GM18868 (cell line): ENCODE measurements around the gene LRRC1.

ENCODE experiments used
- ATAC-seq: cut with Tn5 transposase; IDR thresholded peaks from one replicate; pipeline ENCODE4 v1.9.1; 2021; ENCODE audit warnings: mild to moderate bottlenecking, moderate library complexity; ENCODE audit not compliant: unreplicated experiment

LRRC1 gene

DNA sequence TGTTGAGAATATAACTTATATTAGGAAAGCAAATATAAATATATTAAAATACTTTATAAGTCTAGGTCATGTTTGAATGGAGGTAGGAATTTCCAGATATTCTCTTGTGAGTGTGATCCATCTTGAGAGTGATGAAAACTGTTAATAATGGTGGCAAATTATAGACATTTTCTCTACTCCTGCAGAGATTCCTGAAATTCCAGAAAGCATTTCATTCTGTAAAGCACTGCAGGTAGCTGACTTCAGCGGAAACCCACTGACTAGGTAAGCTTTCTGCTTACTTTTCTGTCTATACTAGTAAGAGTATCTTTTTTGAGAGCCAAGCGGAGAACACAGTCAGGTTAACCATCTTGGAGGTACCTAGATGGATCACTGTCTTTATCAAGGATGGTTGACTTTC, 84.0 kb downstream of the LRRC1 start:
- ATAC-seq, result no peak

DNA sequence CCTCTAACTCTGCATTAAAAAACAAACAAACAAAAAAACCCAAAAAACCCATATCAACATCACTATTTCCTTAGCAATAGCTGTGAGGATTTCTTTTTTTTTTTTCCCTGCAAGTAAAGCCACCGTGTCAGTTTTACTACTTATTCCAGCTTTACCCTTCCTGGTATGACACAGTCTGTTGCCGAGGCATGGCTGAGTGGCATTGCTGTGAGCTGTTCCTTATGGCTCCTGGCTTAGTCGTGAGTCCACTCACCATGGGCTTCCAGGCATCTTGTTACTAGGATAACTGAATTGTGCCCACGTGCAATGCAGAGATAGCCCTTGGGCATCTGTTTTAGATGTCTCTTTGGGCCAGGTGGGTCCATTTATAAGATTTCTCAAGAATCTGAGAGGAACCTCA, 84.8 kb downstream of the LRRC1 start:
- no peak for ATAC-seq

DNA sequence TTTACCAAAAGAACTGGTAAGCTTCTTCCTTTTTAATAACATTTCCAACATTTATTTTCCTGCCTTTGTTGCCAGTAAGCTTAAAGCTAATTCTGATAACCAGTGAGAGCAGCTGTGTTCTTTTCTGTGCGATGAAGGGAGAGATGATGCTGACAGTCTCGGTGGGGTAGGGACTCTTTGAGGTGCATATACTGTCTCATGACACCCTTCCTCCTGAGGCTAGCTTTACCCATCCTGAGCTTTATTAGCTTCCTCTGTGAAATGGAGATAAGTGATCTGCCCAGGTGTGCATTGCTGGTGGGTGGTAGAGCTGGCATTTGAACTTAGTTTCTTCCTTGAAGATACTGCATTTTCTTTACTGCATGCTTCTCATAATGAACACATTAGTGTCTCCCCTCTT, 92.5 kb downstream of the LRRC1 start:
- ATAC-seq, result no peak

DNA sequence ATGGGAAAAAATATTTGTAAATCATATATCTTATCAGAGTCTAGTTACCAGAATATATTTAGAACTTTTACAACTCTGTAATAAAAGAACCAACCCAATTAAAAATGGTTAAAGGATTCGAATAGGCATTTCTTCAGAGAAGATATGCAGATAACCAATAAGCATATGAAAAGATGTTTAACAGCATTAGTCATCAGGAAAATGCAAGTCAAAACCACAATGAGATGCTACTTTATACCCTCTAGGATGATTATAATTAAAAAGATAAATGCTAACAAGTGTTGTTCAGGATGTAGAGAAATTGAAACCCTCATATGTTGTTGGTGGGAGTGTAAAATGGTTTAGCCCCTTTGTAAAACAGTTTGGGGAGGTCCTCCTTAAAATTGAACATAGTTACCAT, 94.1 kb downstream of the LRRC1 start:
- no peak for ATAC-seq

DNA sequence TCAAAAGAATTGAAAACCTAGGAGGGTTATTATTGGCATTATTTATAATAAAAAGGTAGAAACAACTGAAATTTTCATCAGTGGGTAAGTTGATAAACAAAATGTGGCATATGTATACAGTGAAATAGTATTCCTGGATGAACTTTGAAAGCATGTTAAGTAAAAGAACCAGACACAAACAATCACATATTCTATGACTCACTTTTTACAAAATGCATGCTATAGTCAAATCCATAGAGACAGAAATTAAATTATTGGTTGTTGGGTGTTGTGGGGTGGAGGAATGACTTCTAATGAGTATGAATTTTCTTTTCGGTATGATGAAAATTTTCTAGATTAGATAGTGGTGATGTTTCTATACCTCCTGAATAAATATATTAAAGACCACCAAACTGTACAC, 94.6 kb downstream of the LRRC1 start:
- no peak for ATAC-seq

DNA sequence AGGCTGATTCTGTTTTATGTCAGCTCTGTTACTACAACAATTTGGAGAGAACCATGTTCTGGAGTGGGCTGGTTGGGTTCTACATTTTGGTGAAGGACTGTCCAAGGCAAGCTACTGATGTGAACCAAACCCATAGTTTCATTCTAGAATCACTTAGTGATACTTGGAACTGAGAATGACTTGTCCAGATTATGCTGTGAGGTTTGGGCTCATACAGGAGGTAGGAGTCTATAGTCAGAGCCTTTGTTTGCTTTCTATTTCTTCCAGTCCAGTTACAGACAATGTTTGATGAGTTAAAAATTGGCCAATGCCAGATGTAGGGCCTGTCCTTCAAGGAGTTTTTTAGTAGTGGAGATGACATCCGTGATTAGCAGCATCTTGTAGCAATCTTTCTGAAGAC, 97.9 kb downstream of the LRRC1 start:
- no peak for ATAC-seq

DNA sequence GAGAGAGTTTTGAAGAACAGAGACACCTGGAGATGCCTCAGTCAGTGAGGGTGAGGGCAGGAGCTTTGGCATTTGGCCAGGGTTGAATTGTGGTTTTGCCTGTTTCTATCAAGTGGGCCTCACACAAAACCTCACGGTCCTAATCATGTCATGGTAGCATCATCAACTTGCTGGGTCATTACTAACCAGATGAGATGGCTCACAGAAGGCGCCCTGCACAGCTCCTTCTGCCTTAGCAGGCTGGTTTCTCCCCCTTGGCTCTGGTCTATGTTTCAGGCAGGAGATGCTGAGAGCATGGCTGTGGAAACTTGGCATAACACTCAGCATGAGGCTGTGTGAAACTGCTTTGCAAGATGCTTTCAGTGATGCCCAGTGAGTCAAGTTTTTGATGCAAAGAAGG, 99.3 kb downstream of the LRRC1 start:
- peak; percentile 56 for ATAC-seq

DNA sequence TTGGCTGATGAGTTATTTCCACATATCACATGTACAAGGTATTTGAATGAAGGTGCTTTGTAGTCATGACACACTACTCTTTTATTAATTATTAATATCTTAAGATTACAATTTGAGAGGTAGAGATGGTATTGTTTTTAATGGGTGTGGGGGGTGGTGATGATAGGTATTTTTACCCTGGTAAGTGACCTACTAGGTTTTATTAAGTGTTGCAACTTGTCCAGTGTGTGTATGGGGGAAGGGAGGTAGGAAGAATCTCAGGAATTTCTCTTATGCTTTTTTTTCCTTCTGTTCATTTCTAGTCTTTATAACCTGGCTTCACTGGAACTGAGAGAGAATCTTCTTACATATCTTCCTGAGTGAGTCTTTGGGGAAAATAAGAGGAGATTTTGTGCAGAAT, 101.4 kb downstream of the LRRC1 start:
- no peak for ATAC-seq

DNA sequence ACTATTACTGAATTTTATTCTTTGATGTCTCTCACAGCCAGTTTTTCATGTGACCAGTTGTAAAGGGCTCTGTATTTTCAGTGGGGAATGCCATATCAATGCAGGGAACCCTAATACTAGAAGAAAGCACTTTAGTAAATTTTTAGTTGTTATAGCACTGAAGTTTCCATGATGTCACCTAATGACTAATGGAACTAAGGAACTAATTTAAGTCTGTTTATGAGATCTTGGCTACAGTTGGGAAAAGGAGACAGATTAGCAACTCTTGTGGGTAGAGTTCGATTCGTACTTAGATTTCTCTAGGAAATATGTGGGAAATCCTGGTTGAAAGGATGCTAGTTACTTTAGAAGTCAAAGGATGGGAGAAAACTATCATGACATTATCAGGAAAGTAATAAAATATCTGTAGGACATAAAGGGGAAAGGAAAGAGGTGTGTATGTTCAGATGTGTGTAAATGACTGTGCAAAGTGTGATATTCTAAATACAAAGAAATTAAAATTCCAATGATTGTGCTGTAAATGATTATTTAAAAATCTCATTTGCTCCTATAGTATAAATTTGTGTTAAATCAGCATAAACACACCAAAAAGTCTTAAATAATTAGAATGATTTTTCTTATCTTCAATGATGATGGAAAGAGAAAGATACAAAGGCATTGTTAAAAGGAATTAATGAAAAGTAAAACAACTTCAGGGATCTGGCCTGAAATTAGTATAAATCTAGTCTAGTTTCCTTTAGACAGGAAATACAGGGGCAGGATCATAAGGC, 103.4 kb downstream of the LRRC1 start:
- no peak for ATAC-seq

DNA sequence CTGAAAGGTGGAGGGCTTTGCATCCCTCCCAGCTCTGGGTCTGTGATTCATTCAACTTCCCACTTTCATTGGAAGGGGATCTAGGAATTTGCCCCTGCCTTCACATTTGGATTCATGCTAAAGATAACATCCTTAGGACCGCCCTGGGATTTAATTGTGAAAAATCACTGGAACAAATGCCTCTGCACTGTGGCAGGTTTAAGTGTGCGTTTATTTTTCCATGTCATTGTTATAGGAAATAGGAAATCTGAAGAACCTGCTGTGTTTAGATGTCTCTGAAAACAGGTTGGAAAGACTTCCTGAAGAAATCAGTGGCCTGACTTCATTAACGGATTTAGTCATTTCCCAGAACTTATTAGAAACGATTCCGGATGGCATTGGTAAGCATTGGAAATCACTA, 104.7 kb downstream of the LRRC1 start:
- no peak for ATAC-seq

DNA sequence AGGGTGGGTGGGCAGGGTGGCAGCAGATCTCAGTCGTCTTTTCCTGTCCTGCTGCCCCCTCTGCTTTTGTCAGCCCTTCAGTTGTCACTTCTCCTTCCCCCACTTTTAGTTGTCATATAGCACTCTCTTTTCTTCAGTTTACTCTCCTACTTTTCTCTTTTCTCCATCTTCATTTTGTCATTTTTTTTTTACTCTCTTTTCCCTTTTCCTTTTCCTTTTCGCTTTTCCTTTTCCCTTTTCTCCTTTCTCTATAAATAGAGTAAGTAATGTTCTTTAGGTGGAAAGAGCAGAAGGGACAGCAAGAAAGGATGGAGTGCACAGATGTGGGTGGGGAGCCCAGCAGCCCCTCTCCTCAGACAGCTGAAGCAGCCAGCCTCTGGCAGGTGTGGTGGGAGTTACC, 108.6 kb downstream of the LRRC1 start:
- ATAC-seq, result no peak

DNA sequence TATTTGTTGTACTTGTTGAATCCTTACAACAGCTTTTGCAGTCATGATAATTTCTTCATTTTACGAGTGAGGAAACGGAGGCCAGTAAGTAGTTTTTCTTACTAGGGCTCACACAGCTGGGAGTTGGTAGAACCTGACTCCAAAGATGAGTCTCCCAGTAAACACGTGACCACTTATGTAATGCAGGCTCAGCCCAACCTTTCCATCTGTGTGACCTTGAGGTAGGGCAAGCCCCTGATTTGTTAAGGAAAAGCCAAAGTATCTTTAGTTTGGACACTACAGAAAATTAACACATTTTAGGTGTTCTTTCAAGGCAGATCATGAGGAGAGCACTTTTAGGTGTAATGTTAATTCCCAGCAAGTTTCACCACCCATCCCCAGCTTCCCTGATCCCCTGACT, 111.3 kb downstream of the LRRC1 start:
- ATAC-seq, result no peak

DNA sequence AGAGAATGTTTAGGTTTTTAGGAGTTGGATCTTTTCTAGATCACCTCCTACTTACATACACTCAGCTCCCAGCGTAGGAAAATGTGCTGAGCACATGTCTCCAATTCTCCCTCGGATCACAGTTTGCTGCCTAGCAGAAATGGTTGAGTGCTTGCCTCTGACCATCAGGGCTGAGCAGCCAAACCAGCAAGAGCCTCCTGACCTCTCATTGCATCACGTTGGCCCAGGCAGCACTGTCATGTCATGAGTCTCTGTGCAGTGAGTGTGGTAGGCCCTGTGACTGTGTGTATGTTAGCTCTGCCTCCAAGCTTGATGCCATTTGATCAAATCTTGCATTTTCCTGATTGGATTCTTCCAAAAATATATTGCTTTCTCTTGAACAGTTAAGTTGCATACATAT, 112.0 kb downstream of the LRRC1 start:
- ATAC-seq, result no peak

DNA sequence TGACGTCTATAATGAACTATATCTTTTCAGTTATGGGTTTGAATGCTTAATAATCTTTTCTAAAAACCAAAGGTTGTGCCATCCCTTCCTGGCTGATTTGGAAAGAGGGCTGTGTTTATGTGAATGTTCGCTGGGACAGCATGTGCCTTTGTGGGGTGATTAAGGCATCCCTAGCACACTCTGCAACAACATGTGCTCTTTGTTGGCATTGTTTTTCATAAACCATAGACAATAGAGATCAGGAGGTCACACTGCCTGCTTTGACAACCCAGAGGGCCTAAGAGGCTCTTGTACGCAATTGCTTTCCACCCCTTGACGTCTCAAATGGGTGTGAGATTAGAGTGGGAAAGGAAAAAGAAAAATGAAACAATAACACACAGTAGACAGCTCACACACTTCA, 116.0 kb downstream of the LRRC1 start:
- no peak for ATAC-seq

DNA sequence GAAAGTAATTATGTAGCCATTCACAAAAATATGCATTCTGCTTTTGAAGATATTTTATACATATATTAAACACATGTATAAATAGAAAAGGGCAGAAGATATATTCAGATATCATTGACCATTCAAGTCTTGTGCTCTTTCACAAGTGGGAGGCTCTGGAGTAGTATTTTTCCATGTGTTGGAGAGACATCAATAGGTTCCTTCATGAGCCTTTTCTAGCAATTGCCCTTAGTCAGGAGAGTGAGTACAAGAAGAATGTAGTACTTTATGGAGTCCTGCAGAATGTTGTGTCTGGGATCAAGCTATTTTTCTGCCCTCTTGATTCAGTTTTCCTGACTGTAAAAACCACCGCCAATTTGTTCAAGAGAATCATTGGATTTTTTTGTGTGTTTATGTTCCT, 117.9 kb downstream of the LRRC1 start:
- ATAC-seq, result no peak

DNA sequence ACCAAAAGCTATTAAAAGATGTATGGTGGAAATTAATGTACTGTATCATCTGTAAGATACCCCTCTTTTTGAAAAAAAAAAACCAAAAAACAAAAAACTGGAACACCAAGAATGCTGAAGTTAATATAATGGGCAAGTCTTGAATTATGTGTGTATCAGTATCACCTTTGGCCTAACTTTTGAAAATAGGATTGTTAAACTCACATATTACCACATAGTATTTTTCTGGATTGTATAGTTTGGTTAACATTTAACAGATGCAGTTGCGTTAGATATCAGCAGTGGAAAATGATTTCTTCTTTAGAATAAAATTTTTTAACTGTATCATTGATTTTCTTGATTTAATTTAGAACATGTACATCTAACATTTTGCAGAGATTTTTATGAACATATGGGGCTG, 118.5 kb downstream of the LRRC1 start:
- no peak for ATAC-seq

DNA sequence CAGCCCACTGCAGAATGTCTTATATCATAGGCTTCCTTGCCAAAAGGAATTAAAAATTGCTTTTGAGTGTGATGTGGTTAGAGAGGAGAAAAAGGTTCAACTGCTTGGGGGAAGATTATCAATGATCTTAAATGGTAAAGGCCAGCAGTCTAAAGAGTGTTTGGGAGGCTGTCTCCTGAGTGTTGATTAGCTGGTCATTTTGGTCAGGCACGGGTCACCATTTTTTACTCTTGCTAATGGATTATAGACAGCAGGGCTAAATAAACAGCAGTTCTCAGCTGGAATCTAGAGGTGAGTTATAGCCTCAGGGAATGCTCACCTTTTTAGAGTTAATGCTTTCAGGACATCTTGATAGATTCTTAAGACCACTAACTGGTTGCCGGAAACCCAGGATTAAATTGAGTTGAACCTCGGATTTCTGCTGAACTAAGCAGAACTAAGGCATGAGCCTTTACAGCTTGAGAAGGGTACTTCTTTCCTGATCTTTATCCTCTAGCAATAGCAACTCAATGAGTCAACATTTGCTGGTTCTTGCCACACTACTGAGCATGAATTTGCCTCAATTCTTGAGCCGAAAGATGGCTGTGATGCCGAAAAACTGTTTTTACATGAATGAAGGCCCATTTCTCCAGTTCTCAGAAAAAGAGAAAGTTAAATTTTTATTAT, 120.4 kb downstream of the LRRC1 start:
- no peak for ATAC-seq

DNA sequence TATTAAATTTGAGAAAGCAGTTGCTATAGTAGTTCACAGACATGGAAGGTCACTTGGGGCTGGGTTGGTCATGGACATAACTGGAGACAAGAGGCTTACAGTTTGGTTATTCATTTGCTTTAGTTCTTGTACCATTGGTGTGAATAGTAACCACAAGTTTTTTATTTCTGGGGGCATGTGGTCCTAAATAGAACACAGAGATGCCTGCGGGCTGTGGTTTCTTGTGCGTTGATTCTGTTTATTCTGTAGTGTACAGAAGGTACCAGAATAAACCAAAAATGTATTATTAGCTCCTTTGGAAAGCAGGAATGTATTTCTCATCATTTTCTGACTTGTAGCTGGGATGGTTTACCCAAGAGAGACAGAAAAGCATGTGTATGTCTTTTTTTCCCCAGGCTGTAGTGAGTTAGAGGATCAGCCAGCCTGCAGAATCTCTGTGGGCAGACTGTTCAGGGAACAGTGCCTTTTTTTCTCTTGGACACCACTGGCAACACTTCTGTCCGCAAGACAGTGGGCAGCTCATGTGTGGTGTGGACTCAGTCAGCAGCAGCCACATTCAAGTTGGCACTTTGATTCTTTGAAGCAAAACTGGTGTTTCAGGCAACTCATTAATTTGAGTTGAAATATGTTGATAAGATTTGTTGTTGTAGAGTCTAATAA, 122.1 kb downstream of the LRRC1 start:
- ATAC-seq, result no peak

DNA sequence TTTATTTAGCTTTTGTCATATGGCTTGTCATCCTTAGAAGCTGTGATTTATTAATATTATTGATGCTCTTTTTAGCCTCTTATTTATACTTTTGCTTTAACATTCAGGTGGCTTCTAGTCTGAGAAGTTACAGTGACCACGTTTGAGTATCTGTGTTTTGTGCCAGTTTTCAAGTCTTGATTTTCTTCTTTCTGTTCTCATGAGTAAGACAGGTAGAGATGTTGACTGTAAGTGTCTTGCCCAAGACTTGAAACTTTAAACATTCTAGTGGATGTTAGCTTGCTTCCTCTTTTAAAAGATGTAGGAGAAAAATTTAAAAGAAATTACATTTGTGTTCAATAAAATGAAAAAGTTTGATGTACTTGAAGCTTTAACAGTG, 122.6 kb downstream of the LRRC1 start:
- no peak for ATAC-seq

DNA sequence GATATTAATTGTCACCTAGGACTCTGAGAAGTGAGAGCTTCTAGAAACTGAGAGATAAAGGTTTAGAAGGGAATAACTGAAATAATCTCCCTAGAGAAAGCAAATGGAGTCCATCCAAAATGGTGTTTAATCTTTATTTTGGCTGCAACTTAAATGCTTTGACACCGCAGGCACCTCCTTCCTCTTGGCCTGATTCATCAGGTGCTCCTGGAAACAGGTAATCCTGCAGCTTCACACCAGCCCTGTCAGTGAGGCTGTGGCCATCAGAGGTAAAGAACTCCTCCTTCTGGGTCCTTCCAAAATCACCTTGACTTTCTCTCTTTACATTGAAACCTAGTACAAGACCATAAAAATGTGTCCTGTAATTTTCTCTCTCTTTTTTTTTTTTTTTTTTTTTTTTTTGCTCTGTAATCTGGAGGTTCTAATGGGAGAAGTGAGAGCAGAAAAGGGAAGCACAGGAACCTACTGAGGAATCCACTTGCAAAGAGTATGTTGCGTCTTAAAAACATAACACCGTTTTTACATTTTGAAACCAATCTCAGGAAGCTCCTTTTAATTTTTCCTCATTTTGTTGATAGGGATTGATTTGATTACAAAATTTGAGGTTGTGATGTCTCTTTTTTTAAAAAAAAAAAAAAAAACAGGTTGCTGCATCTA, 124.2 kb downstream of the LRRC1 start:
- ATAC-seq, result no peak

DNA sequence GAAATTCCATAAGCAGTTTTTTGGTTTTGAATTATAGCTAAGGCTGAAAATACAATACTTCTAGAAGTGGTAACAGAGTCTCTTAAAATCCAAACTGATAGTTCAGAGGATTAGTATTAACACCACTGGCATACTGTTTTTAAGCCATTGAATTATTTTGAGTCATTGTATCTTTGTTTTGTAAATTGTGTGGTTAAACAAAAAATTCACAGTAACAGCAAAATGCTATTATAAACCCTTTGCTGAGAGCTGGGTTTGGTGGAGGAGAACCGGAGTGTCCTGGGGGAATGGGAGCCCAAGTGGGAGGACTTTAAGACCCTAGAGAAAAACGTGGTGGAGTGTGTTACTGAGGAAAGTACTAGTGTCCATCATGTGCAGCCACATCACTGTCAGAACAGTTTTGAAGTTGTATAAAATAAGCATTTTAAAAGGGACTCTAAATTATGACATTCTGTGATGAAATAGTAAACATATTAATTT, 125.1 kb downstream of the LRRC1 start:
- ATAC-seq, result no peak

DNA sequence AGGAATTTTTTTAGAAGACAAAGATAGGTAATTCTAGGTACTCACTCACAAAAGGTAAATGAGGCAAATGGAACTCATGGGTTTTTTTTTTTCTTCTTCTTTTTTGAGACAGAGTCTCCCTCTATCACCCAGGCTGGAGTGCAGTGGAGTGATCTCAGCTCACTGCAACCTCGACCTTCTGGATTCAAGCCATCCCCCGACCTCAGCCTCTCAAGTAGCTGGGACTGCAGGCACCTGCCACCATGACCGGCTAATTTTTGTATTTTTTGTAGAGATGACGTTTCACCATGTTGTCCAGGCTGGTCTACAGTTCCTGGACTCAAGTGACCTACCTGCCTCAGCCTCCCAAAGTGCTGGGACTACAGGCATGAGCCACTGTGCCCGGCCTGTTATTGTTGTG, 126.1 kb downstream of the LRRC1 start:
- ATAC-seq, result no peak
